WTC11 (cell line): ENCODE measurements around the gene DGLUCY.

Experiments used
- CREM ChIP-seq: sonication (generic); formaldehyde crosslinking; IDR thresholded peaks from 2 replicates; pipeline ENCODE4 v1.8.1; 2022; ENCODE audit warnings: mild to moderate bottlenecking, missing genetic modification reagents, moderate library complexity
- CTCF ChIP-seq: fragments of 200-600 bp; IDR thresholded peaks from 2 replicates; pipeline ENCODE4 v1.8.0; 2022; ENCODE audit warnings: antibody characterized with exemption
- MAX ChIP-seq: sonication (generic); formaldehyde crosslinking; IDR thresholded peaks from 2 replicates; pipeline ENCODE4 v1.8.0; 2022; ENCODE audit warnings: mild to moderate bottlenecking, missing genetic modification reagents
- NFE2L1 ChIP-seq: sonication (generic); formaldehyde crosslinking; IDR thresholded peaks from 2 replicates; pipeline ENCODE4 v1.8.1; 2023; ENCODE audit warnings: missing genetic modification reagents
- NR2C2 ChIP-seq: sonication (generic); formaldehyde crosslinking; IDR thresholded peaks from 2 replicates; pipeline ENCODE4 v1.8.0; 2022; ENCODE audit warnings: mild to moderate bottlenecking, missing genetic modification reagents
- OVOL2 ChIP-seq: fragments of 250-450 bp; sonication (Bioruptor Pico); IDR thresholded peaks from 2 replicates; pipeline ENCODE4 v1.9.0; 2021; ENCODE audit warnings: mild to moderate bottlenecking, borderline replicate concordance
- STAT6 ChIP-seq: sonication (generic); formaldehyde crosslinking; conservative IDR thresholded peaks from 2 replicates; pipeline ENCODE4 v1.8.1; 2023; ENCODE audit warnings: mild to moderate bottlenecking, low read depth, missing genetic modification reagents, moderate library complexity

- TF ChIP-seq MAX (CRISPR knock-in tag) (no peak), NFE2L1 (CRISPR knock-in tag) (no peak), NR2C2 (CRISPR knock-in tag) (no peak), STAT6 (CRISPR knock-in tag) (no peak), CREM (CRISPR knock-in tag) (no peak), CTCF (no peak), OVOL2 (CRISPR knock-in tag) (no peak)
These were observed 160.0 kb downstream of the DGLUCY start for GRCh38 chr14:91273885-91274273.
